NCI-H146 treated with DMSO at 0.1 percent for 48 hours (cell line): ENCODE measurements around the gene KRT85.
A peak's percentile ranks its signal among the peaks of the same experiment; 100 is the strongest.
"Not testable (repeated sequence)": the region's sequence is repeated elsewhere in the genome, so short reads cannot be mapped to it uniquely, and the experiment has no call there.

Experiments
- DNase-seq: peaks from one replicate; lab custom pipeline; 2025; ENCODE audit not compliant: unreplicated experiment; lab: John Stamatoyannopoulos, UW

KRT85 gene

DNA sequence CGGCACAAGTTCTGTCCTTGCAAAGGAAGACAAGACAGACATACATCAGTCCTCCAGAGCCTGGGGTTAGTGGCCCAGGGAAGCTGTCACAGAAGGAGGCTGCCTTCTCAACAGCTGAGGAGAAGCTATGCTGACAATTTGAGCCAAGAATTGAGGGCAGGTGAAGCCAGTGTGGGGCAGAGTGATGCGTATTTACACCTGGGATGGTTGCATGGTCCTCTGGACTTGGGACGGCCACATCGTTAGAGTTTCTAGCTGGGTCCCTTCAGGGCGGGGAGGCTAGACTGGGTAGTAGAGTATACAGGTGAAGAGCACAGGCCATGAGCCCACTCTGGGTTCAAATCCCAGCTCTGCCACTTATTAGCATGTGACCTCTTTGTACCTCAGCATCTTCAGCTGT is 16.5 kb downstream of the KRT85 start:
- no peak for DNase-seq

DNA sequence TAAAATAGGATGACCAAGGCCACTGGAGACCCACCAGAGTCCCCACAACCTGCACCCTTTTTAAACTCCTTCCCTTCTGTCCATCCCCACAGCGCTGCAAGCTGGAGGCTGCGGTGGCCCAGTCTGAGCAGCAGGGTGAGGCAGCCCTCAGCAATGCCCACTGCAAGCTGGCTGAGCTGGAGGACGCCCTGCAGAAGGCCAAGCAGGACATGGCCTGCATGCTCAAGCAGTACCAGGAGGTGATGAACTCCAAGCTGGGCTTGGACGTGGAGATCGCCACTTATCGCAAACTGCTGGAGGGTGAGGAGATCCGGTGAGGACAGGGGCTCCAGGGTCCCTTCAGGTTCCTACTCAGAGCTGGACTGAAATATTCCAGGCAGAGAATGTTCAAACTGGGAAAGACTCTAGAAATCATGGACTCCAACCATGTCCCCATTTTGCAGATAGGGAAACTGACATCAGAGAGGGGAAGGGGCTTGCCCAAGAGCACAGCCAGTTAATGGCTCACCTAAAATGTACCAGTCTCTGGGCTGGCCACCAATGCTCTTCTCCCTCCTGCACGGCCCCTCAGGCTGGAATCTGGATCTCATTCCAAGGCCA is 17.2 kb downstream of the KRT85 start:
- no peak for DNase-seq

DNA sequence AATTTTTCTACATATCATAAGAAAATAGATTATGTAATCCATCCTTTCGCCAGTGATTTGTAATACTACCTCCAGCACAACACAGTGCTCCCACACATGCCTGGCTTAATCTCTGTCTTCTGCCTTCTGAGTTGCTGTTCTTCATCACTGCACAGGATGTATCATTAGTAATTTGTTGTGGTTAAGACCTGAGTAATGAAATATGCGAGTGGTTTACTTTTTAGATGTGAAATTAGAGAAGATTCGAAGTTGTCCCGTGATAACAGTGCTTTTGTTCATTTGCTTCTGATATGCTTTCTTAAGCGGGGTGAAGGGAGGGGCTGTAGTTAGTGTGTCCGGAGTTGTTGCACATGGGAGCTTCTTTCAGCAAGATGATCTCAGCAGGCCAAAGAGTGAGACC is 18.1 kb downstream of the KRT85 start:
- no peak for DNase-seq

DNA sequence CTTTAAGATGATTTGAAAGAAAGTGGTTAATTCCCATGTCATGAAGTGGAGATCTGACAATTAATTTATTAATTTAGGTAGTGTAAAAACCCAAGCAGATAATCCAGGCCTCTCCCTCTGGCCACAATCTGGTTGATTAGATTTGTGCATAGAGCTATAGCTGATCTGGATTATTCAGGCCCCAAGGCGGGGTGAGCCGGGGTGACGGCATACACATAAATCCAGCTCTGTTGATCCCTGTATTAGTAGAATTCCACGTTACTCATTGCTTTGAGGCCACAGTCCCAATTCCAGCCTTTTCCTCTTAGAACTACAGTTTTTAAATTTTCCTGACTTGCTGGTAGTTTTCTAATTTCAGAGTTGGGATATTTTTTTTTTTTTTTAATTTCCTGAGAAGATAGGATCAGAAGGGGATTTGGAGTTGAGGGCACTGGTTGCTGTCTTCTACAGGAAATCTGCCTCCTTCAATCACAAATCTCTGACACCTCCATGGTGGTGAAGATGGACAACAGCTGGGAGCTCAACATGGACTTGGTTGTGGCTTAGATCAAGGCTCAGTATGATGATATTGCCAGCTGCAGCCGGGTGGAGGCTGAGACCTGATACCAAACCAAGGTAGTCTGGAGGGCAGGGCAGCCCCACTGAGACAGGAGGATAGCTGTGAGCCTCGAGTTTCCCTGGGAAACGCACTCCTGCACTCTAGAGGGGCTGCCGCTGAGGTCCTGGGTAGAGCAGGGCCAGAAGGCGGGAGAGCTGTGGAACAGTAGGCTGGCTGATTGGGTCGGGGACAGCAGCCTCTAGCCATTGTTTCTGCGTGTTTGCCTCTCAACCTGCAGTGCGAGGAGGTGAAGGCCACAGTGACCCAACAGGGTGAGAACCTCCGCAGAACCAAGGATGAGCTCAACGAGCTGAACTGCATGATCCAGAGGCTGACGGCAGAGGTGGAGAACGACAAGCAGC is 19.4 kb downstream of the KRT85 start:
- no peak for DNase-seq

DNA sequence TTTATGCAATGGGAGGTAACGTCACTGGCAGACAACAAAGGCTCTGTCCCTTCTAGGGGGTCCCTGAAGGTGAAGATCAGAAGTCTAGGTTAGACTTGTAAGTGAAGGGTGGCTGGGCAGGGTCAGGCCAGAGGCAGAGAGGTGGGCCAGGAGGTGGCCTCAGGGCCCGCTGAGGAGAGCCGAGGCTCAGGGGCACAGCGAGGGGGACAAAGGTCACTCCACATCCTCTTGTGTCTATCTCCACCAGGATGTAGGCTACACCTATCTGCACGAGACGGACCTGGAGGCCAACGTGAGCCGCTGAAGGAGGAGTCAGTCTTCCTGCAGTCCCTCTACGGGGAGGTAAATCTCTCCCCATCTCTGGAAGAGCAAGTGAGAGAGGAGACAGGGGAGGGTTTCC is 20.3 kb downstream of the KRT85 start:
- DNase-seq: no peak

DNA sequence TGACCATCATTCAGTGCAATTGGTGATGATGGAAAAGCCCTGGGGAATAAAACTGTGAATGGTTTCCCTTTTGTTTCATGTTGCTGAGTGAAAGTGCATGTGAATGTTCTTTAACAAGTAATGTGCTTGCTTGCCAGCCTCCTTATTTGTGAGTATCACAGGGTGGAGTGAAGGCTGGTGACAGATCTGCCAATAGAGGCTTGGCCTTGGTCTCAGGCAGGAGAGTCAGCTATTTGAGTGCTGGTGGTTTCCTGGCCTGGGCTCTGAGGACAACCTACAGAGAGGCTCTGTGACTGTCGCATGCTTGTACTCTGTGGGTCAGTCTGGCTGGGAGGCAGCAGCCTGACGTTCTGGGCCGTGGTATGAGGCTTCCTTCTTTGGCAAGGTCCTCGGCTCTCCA is 20.7 kb downstream of the KRT85 start:
- DNase-seq: no peak

DNA sequence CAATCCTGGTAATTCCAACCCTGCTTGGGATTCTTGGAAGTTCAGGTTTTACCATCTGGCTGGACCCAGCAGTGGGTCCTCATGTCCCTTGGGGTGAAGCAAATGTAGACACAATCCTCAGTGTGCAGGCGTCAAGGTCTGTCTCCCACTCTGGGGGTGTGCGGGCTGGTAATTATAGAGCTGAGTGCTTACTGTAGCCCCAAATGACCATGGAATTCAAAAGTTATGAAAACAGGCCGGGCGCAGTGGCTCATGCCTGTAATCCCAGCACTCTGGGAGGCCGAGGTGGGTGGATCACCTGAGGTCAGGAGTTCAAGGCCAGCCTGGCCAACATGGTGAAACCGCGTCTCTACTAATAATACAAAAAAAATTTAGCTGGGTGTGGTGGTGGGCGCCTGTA is 22.2 kb downstream of the KRT85 start:
- not testable (repeated sequence) for DNase-seq

DNA sequence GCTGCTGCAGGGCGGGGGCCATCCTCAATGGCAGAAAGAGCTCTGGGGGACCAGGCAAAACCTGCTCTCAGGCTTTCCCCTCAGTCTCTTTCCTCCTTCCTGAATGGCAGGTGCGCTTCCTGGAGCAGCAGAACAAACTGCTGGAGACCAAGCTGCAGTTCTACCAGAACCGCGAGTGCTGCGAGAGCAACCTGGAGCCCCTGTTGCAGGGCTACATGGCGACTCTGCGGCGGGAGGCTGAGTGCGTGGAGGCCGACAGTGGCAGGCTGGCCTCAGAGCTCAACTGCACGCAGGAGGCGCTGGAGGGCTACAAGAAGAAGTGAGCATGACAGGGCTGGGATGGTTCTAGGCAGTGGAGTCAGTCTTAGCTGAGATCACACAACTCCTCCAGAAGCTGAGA is 23.2 kb downstream of the KRT85 start:
- DNase-seq: no peak

DNA sequence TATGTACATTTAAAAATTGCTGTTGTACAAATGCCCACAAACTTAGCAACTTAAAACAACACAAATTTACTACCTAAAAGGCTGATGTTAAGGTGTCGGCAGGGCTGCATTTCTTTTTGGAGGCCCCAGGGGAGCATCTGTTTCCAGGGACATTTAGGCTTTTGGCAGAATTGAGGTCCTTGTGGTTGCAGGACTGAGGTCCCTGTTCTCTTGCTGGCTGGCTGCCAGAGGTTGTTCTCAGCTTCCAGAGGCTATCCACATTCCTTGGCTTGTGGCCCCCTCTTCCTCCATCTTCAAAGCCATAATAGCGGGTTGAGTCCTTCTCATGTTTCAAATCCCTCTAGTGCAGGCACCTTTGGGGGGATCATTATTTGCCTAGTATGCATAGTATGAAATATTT is 23.7 kb downstream of the KRT85 start:
- no peak for DNase-seq

DNA sequence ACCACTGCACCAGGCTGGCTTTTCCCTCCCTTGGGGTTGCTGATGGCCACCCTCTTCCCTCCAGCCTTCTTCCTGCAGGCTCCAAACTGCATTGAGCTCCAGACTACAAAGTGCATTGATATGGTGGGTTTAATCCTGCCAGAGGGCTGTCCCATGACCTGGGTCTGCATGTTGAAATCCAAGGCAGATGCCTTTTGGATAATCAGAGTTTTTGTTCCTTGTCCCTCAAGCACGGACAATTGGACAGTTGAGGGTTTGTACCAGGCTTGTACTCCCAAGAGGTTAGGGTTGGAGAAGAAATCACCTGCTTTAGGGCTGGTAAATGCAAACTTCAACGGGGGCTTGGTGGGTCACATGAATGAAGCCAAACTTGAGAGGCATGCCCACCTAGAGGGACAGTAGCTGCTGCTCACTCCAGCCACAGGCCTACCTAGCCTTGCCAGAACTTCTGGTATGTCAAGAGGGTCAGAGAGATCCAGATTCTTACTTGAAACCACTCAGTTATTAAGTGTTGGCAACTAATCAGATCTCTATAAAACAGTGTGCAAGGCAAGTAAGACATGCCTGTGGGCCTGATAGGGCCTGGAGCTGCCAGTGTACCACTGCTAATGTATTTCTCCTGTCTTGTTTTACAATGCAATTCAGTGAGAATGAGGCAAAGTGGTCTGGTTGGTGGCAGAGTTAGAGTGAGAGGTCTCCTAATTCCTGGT is 24.3 kb downstream of the KRT85 start:
- no peak for DNase-seq

DNA sequence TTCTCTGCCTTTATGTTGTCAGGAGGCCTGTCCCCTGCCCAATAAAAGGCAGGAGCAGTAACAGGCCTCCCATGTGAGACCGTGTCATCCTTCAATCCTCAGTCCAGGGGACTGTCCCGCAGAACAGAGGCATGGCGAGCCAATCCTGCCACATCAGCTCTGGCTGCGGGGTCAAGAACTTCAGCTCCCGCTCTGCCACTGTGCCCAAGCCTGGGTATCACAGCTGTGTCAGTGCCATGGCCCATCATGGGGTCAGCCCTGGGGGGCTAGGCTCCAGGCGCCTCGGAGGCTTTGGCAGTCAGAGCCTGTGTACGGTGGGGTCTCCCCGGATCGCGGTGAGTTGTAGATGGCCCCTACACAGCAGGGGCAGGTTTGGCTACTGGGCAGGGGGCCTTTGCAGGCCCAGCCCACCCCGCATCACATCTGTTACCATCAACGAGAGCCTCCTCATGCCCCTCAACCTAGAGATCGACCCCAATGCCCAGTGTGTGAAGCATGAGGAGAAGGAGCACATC is 26.2 kb downstream of the KRT85 start:
- no peak for DNase-seq

DNA sequence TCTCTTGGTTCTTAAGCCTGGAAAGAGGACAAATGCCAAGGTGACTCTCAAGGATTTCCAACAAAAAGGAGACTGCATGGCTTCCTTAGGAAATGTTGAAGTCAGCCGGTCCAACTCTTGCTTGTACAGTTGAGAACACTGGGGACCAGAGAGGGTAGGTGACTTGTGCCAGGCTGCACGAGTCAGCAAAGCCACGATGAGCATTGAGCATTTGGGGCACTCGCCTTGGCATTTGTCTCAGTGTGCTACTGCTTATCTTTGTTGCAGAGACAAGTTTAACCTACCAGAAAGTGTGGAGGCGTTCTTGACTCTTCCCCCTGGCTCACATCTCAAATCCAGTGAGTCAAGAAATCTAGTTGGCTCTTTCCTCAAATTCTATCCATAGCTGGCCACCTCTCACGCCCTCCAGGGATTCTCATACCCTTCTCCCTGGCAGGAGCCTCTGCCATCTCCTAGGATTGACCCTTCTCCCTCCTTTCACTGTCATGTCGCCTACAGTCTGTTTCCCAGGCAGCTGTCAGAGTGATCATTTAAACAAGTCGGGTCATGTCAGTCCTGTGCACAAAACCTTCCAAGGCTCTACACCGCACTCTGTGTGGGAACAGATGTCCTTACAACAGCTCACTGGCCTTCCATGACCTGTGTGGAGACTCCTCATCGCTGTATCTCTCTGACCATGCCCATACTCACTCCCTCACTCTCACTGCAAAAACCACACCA is 28.9 kb downstream of the KRT85 start:
- no peak for DNase-seq

DNA sequence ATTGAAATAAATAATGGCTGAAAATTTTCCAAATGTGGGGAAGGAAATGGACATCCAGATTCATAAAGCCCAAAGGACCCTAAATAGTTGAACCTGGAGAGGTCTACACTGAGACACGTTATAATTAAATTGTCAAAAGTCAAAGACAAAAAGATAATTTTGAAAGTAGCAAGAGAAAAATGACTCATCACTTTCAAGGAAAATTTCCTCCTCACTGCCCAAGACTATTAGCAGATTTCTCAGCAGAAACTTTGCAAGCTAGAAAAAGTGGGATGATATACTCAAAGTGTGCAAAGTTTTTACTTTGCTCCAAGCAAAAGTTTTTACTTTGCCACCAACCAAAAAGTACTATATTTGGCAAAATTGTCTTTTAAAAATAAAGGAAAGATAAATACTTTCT is 30.2 kb downstream of the KRT85 start:
- DNase-seq: no peak

DNA sequence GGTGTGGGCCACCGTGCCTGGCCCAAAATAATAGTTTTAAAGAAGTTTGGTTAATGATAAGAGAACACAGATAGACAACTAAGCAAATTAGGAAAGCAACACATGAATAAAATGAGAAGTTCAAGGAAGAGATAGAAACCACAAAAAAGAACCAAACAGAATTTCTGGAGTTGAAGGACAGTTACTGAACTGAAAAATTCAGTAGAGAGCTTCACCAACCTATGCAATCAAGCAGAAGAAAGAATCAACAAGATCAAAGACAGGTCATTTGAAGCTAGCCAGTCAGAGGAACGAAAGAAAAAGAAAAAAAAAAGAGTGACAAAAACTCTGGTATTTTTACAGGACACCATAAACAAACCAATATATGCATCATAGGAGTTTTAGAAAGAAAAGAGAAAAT is 30.6 kb downstream of the KRT85 start:
- DNase-seq: no peak

DNA sequence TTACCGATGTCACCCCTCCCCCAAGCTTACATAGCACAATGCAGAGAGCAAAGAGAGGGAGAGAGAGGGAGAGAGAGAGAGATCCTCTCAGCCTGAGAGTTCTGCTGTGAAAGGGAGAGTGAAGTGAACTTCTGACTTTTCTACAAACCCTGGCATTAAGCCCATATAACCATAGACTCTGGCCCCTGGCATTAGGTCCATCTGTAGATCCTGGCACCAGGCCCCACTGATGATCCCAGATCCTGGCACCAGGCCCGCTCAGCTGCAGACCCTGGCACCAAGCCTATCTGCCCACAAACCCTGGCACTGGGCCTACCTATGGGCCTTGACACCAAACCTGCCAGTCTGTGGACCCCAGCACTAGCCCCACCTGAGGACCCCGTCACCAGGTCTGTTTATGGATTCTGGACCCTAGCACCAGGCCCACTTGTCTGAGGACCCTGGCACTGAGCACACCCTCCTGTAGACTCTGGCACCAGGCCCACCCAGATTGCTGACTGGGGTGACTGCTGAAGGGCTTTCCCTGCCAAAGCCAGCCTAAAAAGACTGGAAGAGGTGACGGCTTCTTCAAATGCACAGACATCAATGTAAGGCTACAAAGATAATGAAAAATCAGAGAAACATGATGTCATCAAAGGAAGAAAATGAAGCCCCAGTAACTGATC is 31.6 kb downstream of the KRT85 start:
- no peak for DNase-seq

DNA sequence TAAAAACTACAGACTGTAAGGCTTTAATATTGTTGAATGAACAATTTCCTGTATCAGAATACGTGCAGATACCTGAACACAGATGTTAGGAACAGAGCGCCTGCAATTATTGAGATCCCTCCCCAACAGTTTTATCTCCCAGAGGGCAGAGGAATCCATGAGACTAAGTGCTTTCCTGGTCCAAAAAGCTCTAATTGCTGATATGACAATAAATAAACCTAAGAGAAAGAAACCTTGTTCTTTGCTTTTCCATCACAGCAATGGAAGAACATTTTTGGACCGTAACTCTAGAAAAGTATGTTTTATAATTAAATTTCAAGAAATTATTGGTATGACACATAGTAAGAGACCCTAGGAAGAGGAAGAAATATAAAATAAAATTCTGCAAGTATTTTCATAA is 33.1 kb downstream of the KRT85 start:
- no peak for DNase-seq

DNA sequence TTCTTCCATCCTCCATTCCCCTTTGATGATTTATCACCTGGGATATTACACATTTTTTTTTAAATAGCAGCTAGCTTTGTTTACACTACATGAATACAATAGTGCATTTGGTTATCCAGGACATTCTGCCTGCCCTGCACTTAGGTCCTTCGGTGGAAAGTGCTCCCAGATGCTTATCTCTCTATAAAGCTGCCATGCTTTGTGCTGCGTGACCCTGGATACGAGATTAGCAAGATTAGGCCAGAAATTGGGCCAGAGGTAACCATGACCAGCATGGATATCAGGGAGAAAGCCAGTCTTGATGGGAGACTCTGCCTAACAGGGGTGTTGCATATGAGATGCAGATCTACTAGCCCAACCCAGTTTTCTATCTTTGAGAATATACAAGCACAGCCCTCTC is 34.0 kb downstream of the KRT85 start:
- peak; percentile 53 for DNase-seq

DNA sequence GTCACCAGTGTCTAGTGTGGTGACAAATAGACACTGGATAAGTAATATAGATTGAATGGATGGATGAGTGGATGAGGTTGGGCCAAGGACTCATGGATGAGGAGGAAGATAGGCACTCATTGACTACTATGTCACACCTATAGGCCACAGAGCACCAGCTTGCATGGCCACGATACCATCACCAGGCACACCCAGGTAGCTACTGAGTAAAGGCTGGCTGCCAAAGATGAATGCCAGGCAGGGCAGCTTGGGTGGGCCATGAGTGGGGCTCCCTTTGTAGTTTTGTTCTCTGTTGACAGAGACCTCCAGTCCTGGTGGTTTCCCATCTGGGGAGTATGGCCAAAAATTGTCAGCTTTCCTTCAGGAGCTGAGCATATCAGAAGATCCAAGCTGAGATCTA is 34.9 kb downstream of the KRT85 start:
- no peak for DNase-seq

DNA sequence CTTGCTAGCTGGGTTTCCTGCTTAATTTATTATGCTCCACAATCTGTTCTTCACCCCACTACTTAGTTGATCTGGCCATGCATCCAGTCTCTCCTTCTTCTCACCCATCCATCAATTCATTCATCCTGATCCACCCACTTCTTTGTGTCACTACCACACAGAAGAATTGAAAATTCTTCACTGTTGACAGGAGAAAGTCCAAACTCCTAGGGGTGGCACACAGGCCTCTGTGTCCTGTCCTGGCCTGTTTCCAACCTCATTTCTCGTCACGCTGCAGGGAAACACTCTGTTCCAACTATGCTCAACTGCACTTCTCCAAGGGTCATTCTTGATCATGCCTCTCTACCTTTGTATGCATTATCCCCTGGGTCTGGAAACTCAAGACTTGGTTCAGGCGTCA is 35.4 kb downstream of the KRT85 start:
- no peak for DNase-seq

DNA sequence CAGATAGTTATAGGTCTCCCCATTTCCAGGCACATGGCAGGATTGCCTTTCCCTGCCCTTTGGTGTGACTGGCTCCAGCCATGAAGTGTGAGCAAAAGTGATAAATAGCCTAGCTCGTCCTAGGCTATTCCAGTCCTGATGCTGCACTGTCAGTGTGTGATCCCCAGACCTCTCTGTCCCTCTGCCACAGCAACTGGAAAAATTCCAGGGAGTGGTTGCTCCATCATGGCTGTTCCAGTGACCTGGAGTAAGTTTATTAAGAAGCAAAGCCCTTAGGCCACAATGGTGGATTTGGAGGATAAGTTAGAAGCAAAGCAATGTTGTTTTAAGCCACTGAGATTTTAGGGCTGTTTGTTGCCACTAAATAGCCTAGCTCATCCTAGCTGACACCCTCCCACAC is 36.2 kb downstream of the KRT85 start:
- no peak for DNase-seq
